Stimulated activated CD4-positive, alpha-beta T cell treated with anti-CD3 and anti-CD28 coated beads, Interleukin-2, amount 100 ng/mL, for 24 hours (primary cell): ENCODE measurements around the gene TRIM16.
"Not testable (repeated sequence)": the region's sequence is repeated elsewhere in the genome, so short reads cannot be mapped to it uniquely, and the experiment has no call there.

Experiments
- DNase-seq, 2 donors: peaks; one replicate each; pipeline ENCODE4 v3.0.0-alpha.2; 2020

Gene TRIM16

DNA sequence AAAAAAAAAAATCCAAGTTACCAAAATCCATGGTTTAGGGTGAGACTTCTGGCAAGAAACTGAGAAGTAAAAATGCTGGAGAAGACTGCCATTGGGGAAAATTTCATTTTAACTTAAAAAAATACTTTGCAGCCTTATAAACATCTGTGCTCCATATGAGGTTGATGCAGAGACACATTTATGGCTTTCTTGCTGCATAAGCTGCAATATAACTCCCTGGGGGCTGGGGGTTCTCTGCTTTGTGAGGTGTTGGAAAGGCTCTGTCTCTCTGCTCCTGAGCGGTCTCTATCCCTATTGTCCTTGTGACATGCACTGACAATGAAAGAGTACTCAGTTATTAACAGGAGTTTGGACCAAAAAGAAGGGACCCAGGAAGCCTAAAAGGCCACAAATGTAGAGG is 71.0 kb downstream of the TRIM16 start:
- not testable (repeated sequence) for DNase-seq

DNA sequence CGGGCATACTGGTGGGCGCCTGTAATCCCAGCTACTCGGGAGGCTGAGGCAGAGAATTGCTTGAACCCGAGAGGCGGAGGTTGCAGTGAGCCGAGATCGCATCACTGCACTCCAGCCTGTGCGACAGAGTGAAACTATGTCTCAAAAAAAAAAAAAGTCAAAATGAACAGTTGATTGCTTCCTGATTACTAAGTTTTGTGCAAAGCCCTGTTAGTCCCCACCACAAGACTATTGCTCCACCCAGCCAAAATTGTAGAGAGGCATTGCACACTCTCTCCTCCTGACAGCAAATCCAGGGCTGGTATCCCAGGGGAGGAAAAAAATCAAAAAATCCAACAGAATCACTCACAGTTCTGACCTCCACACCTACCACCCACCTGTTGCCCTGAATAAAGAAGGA is 91.2 kb downstream of the TRIM16 start:
- DNase-seq = not testable (repeated sequence)

DNA sequence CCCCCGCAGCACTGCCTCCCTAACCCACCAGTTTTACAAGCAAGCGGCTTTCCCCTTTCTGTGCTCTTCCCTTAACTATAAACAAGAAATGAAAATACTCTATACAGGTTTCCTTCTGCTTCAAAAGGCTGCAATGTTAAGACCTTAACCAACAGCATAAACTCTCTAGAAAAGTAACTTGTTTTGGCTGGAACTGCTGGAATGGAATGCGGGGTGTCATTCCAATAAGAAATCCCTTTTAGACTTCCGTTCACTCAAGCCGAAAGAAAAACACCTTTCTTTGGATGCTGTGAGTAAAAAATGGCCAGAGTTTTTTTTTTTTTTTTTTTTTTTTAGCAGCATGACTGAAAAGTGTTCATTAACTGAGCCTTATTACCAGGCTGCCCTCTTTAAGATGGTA is 92.1 kb downstream of the TRIM16 start:
- DNase-seq = not testable (repeated sequence)

DNA sequence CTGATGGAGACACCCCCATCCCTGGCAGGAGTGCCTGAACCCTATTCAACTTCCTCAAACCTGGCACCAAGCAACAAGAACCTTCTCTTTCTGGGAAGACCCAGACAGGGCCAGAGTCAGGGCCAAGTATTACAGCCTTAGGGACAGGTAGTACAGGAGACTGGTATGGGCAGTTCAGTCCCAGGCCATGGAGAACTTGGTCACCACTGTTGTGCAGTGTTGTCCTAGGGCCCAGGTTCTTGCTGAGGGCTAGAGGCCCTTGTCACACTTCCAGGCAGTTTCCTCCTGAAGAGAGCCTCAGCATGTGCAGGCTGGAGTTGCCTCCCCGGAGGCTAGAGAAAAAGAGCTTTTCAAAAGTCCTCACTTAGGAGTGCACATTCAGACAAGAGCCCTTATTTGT is 93.3 kb downstream of the TRIM16 start:
- not testable (repeated sequence) for DNase-seq

DNA sequence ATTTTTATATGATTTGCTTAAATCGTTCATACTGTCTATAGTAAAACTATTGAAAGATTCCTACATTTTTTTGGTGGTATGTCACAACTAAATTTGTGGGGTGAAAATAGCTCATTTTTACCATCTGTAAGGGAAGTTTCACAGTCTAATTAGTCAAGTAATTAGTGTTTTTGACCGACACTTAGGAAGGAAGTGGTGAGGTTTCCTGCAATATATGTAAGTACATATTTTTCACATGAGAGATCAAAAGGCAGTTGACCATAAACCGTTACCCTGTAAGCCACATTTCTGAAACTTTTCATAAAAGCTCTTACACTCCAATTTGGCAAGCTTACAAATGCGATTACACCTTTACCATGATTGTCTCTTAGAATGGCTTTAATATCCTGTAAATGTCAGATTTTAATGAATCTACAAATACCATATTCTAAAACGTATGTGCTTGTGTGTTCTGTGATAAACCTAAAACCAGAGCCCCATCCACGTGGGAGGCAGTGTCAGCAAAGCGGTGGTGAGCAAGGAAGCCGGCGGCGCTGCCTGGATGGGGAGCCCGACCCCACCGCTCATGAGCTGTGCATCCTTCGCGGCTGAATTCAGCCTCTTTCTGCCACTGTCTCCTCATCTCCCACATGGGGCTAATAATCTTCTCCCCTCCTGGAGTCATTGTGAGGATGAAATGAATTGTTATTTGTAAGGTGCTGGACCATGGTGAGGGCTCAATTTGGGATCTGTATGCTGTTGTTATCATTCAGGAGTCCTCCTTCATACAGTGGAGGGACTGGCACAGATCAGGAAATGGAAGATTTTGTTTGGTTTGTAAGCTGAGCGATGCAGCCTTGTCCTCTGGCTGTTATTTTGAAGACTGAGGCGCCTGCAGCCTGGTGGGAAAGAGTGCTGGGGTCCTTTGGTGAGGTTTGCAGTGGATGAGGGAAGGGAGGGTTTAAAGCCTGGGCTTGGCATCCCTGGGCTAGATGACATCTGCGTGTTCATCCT is 94.3 kb downstream of the TRIM16 start:
- DNase-seq = peak; percentile 31 to 40

DNA sequence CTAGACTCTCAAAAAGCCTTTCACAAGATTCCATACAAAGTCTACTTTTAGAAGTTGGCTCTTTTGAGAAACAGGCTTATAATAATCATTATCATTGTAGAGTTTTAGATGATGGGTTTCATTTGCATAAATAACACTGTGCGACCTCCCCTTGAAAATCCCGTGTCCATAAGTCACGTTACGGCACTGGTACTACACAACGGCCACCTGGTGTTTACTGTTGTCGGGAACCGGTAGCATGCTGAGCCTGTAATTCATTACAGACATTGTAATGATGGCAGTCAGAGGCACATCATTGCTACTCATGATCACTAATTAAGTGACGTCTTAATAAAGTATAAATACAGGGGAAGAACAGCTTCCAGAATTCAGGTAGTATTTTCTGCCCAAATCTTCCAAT is 96.1 kb downstream of the TRIM16 start:
- DNase-seq = not testable (repeated sequence)

DNA sequence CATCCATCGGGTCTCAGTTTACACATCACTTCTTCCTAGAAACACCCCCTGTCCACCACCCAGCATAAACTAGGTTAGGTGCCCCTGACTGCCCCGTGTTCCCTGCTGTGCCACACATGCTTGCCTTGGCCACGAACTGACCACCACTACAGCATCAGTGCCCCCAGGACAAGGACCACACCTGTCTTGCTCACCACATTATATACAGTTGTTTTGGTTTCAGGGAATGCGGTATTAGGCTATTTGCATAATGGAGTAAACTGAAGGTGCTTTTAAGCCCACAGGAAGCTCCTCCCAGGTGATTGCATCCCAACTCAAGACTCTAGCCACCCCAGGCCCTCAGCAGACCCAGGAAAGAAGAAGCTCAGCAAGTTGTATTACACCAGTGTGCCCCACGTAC is 100.8 kb downstream of the TRIM16 start:
- not testable (repeated sequence) for DNase-seq

DNA sequence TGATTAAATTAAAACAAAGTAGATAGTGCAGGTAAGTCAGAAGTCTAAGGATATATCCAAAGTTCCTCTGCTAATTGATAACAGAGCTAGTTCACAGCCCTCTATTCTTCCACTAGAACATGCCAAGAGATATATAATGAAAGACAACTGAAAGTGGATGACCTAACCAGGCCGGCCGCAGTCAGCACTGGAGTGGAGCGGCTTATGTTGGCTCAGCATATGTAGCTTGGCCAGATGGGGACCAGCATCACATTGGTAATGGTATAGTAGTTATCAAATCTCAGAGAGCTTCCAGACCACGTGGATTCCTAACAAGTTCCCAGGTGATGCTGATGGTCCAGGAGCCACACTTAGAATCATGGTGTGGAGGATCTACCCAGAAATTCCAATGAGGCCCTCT is 102.6 kb downstream of the TRIM16 start:
- not testable (repeated sequence) for DNase-seq
